ENCODE data around the gene TNFRSF25. TPM values are rescaled to one million over a fixed set of nuclear protein-coding genes. Genes with fewer than 3 reads are reported as not detected.

Gene TNFRSF25
- total RNA-seq, 1 donor from 2014 or later: 29.4 TPM

GRCh38 chr1:6491966-6492365 lies 26.0 kb upstream of the TNFRSF25 start:
- Mint-ChIP-seq H3K27ac (peak overlapping the region; percentile 81), H3K27me3 (no peaks in the 10 kb centered on the region), H3K4me1 (ENCODE audit: unreplicated experiment) (peaks cover 26% of the 10 kb centered on the region), H3K4me3 (peak overlapping the region; percentile 89), H3K36me3 (no peaks in the 10 kb centered on the region), H3K9me3 (no peaks in the 10 kb centered on the region)
- DNase-seq (ENCODE audit: extremely low spot score, unreplicated experiment): no peak
- no peak for TF ChIP-seq CTCF (conservative IDR thresholded peaks at IDR 0.05)

GRCh38 chr1:6491480-6491962 lies 25.5 kb upstream of the TNFRSF25 start, which contains the start of gene PLEKHG5:
PLEKHG5 (minus strand) TSS chr1:6491667; CDS start chr1:6477571, 14,096 bp downstream.
- no peak for DNase-seq (ENCODE audit: extremely low spot score, unreplicated experiment)
- Mint-ChIP-seq H3K9me3 (no peaks in the 10 kb centered on the region), H3K27ac (peak within 1 kb of the TSS; percentile 81), H3K4me3 (peak within 1 kb of the TSS; percentile 89), H3K27me3 (peaks cover under 1% of the 10 kb centered on the region), H3K36me3 (no peaks in the 10 kb centered on the region), H3K4me1 (ENCODE audit: unreplicated experiment) (peaks cover 28% of the 10 kb centered on the region)
- no peak for TF ChIP-seq CTCF (conservative IDR thresholded peaks at IDR 0.05)

GRCh38 chr1:6491081-6491449 lies 25.1 kb upstream of the TNFRSF25 start:
- TF ChIP-seq CTCF (conservative IDR thresholded peaks at IDR 0.05): no peak
- Mint-ChIP-seq H3K4me1 (ENCODE audit: unreplicated experiment) (peaks cover 33% of the 10 kb centered on the region), H3K4me3 (peak overlapping the region; percentile 89), H3K9me3 (no peaks in the 10 kb centered on the region), H3K27ac (peak overlapping the region; percentile 81), H3K27me3 (peaks cover 4% of the 10 kb centered on the region), H3K36me3 (no peaks in the 10 kb centered on the region)
- DNase-seq (ENCODE audit: extremely low spot score, unreplicated experiment): no peak

DNA sequence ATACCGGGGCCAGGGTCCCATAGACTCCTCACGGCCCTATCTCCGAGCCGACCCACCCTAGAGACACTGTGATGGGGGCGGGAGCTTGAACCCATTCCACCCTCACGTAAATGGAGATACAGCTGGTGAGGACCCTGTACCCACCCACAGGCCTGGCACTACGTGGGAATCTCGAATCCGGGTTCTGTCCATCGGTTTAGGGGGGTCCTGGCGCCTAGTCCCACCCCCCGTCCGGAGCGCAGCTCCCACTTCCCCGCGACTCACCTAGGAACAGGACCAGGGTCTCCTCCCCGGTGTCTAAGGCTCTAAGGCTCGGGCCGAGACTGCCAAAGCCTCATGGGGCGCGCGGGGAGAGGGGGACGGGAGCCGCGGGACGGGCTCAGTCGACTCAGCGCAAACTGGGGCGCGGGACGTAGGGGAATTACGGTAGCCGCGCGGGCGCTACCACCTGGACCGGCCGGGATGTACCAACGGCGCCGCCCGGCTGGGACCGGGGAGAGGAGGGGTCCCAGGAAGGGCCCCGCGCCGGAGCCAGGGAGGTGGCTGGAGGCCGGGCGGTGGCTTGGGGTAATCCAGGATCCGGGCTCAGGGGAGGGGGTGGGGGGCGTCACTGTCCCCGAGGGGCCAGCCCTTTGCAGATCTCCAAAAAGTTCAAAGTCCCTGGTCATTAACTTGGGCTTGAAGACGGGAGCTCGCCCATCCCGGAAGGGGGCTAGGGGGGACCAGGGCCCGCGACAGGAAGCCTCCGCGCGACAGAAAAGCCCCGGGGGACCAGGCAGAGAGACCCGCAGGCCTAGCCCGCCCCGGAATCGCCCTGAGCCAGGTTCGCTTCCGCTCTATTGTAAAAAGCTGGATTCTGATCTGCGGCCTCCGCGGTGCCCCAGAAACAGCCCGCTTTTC lies 24.5 kb upstream of the TNFRSF25 start:
- peaks cover 4% of the 10 kb centered on the region for H3K27me3 Mint-ChIP-seq
- no peak for DNase-seq (ENCODE audit: extremely low spot score, unreplicated experiment)
- peak overlapping the region; percentile 89 for H3K4me3 Mint-ChIP-seq
- H3K9me3 Mint-ChIP-seq: no peaks in the 10 kb centered on the region
- H3K36me3 Mint-ChIP-seq: no peaks in the 10 kb centered on the region
- H3K27ac Mint-ChIP-seq: no peak overlapping the region
- peaks cover 33% of the 10 kb centered on the region for H3K4me1 Mint-ChIP-seq (ENCODE audit: unreplicated experiment)
- peak; percentile 57 for TF ChIP-seq CTCF (conservative IDR thresholded peaks at IDR 0.05)

GRCh38 chr1:6489799-6490180 lies 23.8 kb upstream of the TNFRSF25 start:
- H3K27ac Mint-ChIP-seq: no peak overlapping the region

More at GRCh38 chr1:6489799-6490180, 23.8 kb upstream of the TNFRSF25 start:
- Mint-ChIP-seq H3K9me3 (no peaks in the 10 kb centered on the region), H3K27me3 (peaks cover 4% of the 10 kb centered on the region), H3K4me1 (ENCODE audit: unreplicated experiment) (peaks cover 33% of the 10 kb centered on the region), H3K4me3 (peak overlapping the region; percentile 89), H3K36me3 (no peaks in the 10 kb centered on the region)
- DNase-seq (ENCODE audit: extremely low spot score, unreplicated experiment): peak; percentile 91
- TF ChIP-seq CTCF (conservative IDR thresholded peaks at IDR 0.05): peak; percentile 99
